GM19043 (cell line): ENCODE data around the gene TNRC18.

ENCODE experiments used
- ATAC-seq: cut with Tn5 transposase; IDR thresholded peaks from one replicate; pipeline ENCODE4 v1.9.1; 2021; ENCODE audit warnings: low read depth; ENCODE audit not compliant: unreplicated experiment

The TNRC18 gene

GRCh38 chr7:5354460-5355232 lies 69.0 kb downstream of the TNRC18 start:
- no peak for ATAC-seq

GRCh38 chr7:5352440-5353010 lies 71.1 kb downstream of the TNRC18 start:
- ATAC-seq, result no peak

- ATAC-seq, result no peak
These were observed 71.9 kb downstream of the TNRC18 start for GRCh38 chr7:5351507-5352265.

GRCh38 chr7:5350600-5351385 lies 72.8 kb downstream of the TNRC18 start:
- no peak for ATAC-seq

- ATAC-seq, result no peak
These were observed 73.5 kb downstream of the TNRC18 start for GRCh38 chr7:5350174-5350463.

GRCh38 chr7:5349437-5350173 lies 74.0 kb downstream of the TNRC18 start:
- ATAC-seq, result no peak

- ATAC-seq, result no peak
These were observed 74.6 kb downstream of the TNRC18 start for GRCh38 chr7:5349005-5349380.

GRCh38 chr7:5348134-5349004 lies 75.3 kb downstream of the TNRC18 start:
- no peak for ATAC-seq

GRCh38 chr7:5345671-5346070 lies 78.0 kb downstream of the TNRC18 start:
- no peak for ATAC-seq

- ATAC-seq, result no peak
These were observed 78.5 kb downstream of the TNRC18 start for GRCh38 chr7:5345171-5345570.

GRCh38 chr7:5344342-5344741 lies 79.3 kb downstream of the TNRC18 start:
- no peak for ATAC-seq

- no peak for ATAC-seq
These were observed 79.8 kb downstream of the TNRC18 start for GRCh38 chr7:5343884-5344283.

GRCh38 chr7:5342631-5343030 lies 81.0 kb downstream of the TNRC18 start:
- ATAC-seq, result no peak

- ATAC-seq, result no peak
These were observed 83.7 kb downstream of the TNRC18 start for GRCh38 chr7:5339955-5340354.

GRCh38 chr7:5337047-5337446 lies 86.6 kb downstream of the TNRC18 start:
- ATAC-seq, result no peak

GRCh38 chr7:5334671-5335070 lies 89.0 kb downstream of the TNRC18 start:
- no peak for ATAC-seq

- no peak for ATAC-seq
These were observed 90.3 kb downstream of the TNRC18 start for GRCh38 chr7:5333121-5334045.

GRCh38 chr7:5332579-5332978 lies 91.1 kb downstream of the TNRC18 start:
- ATAC-seq, result no peak
